ENCODE measurements around the gene DAO. TPM values are rescaled to one million over a fixed set of nuclear protein-coding genes. Genes with fewer than 3 reads are reported as not detected.
A peak's percentile ranks its signal among the peaks of the same experiment; 100 is the strongest.
"Not testable (repeated sequence)": the region's sequence is repeated elsewhere in the genome, so short reads cannot be mapped to it uniquely, and the experiment has no call there.

Gene DAO
- total RNA-seq, 1 donor from 2014 or later: not detected

- no peak for DNase-seq (ENCODE audit: low read depth in 2 of 2)
Measured at GRCh38 chr12:108849660-108850059, 30.2 kb upstream of the DAO start.

GRCh38 chr12:108850854-108851573 is 28.9 kb upstream of the DAO start:
- peak in 1 of 2 donors; percentile 96 for DNase-seq (ENCODE audit: low read depth in 2 of 2)

- peak; percentile 99 for DNase-seq (ENCODE audit: low read depth in 2 of 2)
Measured at GRCh38 chr12:108852674-108853309, 27.1 kb upstream of the DAO start.

GRCh38 chr12:108853426-108853825 is 26.5 kb upstream of the DAO start:
- no peak for DNase-seq (ENCODE audit: low read depth in 2 of 2)

- peak in 1 of 2 donors; percentile 91 for DNase-seq (ENCODE audit: low read depth in 2 of 2)
Measured at GRCh38 chr12:108853981-108854446, 25.9 kb upstream of the DAO start.

- DNase-seq (ENCODE audit: low read depth in 2 of 2): peak in 1 of 2 donors; percentile 98
Measured at GRCh38 chr12:108854451-108855283, 25.2 kb upstream of the DAO start.

GRCh38 chr12:108855284-108856169 is 24.4 kb upstream of the DAO start:
- no peak for DNase-seq (ENCODE audit: low read depth in 2 of 2)

- DNase-seq (ENCODE audit: low read depth in 2 of 2): no peak
Measured at GRCh38 chr12:108856170-108856427, 23.8 kb upstream of the DAO start.

- peak in 1 of 2 donors; percentile 70 for DNase-seq (ENCODE audit: low read depth in 2 of 2)
Measured at GRCh38 chr12:108856428-108857157, 23.3 kb upstream of the DAO start.

- DNase-seq (ENCODE audit: low read depth in 2 of 2): no peak
Measured at GRCh38 chr12:108857158-108857407, 22.8 kb upstream of the DAO start.

- peak in 1 of 2 donors; percentile 15 for DNase-seq (ENCODE audit: low read depth in 2 of 2)
Measured at GRCh38 chr12:108858311-108859074, 21.4 kb upstream of the DAO start.

- DNase-seq (ENCODE audit: low read depth in 2 of 2): not testable (repeated sequence)
Measured at GRCh38 chr12:108859141-108859922, 20.6 kb upstream of the DAO start.

- no peak for DNase-seq (ENCODE audit: low read depth in 2 of 2)
Measured at GRCh38 chr12:108859923-108860291, 20.0 kb upstream of the DAO start.

GRCh38 chr12:108860443-108860842 is 19.4 kb upstream of the DAO start:
- no peak for DNase-seq (ENCODE audit: low read depth in 2 of 2)

- no peak for DNase-seq (ENCODE audit: low read depth in 2 of 2)
Measured at GRCh38 chr12:108861878-108862587, 17.9 kb upstream of the DAO start.

GRCh38 chr12:108862588-108862959 is 17.3 kb upstream of the DAO start:
- no peak for DNase-seq (ENCODE audit: low read depth in 2 of 2)

- DNase-seq (ENCODE audit: low read depth in 2 of 2): no peak
Measured at GRCh38 chr12:108865169-108865568, 14.7 kb upstream of the DAO start.

GRCh38 chr12:108866083-108866482 is 13.8 kb upstream of the DAO start:
- not testable (repeated sequence) for DNase-seq (ENCODE audit: low read depth in 2 of 2)

GRCh38 chr12:108868781-108869180 is 11.1 kb upstream of the DAO start:
- DNase-seq (ENCODE audit: low read depth in 2 of 2): no peak
